Panc1 (cell line): ENCODE results near the gene DECR2. TPM values are rescaled to one million over a fixed set of nuclear protein-coding genes. Genes with fewer than 3 reads are reported as not detected.

Experiments
- ATAC-seq: fragments of 200-7000 bp; cut with Tn5 transposase; 2 replicates; pipeline ENCODE4 v1.9.1; 2020; ENCODE audit warnings: mild to moderate bottlenecking, moderate library complexity
- BruUV-seq: library from RNA; stranded (reverse); fragments of 400-500 nt; replicated peaks from 2 replicates; lab custom pipeline; 2021; lab: Mats Ljungman, UMichigan
- CTCF ChIA-PET: fragments of 300-600 bp; sonication (Branson Sonifier 250); formaldehyde crosslinking; loops from one replicate; lab custom pipeline; 2022; ENCODE audit warnings: antibody characterized with exemption; lab: Charles Lee
- POLR2A ChIA-PET: fragments of 300-600 bp; sonication (Branson Sonifier 250); formaldehyde crosslinking; loops from one replicate; lab custom pipeline; 2022; ENCODE audit warnings: antibody characterized with exemption; lab: Charles Lee
- DNase-seq: peaks from one replicate; pipeline ENCODE4 v3.0.0-alpha.2; 2010; ENCODE audit warnings: low read depth, low spot score
- H3K27ac ChIP-seq: 2 replicates; pipeline ENCODE4 v1.5.1; 2011; ENCODE audit warnings: mild to moderate bottlenecking, low read length, inconsistent platforms
- H3K27me3 ChIP-seq: fragments of 200-500 bp; sonication (Bioruptor generic); 2 replicates; pipeline ENCODE4 v1.6.0; 2014; ENCODE audit warnings: low read length, inconsistent platforms; ENCODE audit not compliant: control insufficient read depth, insufficient read depth
- H3K36me3 ChIP-seq: fragments of 200-500 bp; sonication (Bioruptor generic); 2 replicates; pipeline ENCODE4 v1.5.1; 2014; ENCODE audit warnings: inconsistent platforms, mild to moderate bottlenecking, low read length, moderate library complexity; ENCODE audit not compliant: control insufficient read depth, insufficient read depth
- H3K4me1 ChIP-seq: 2 replicates; pipeline ENCODE4 v1.5.1; 2011; ENCODE audit warnings: inconsistent platforms, mild to moderate bottlenecking, low read length, moderate library complexity; ENCODE audit not compliant: control insufficient read depth, insufficient read depth
- H3K4me3 ChIP-seq, 2 experiments: 2 replicates each; pipeline ENCODE4 v1.5.1; 2011 to 2012; ENCODE audit warnings: low read depth in 2 of 2, low read length in 2 of 2, mild to moderate bottlenecking in 2 of 2, inconsistent platforms in 1 of 2, moderate library complexity in 1 of 2
- H3K9me3 ChIP-seq: fragments of 200-500 bp; sonication (Bioruptor generic); 2 replicates; pipeline ENCODE4 v1.5.1; 2014; ENCODE audit warnings: low read depth, mild to moderate bottlenecking, inconsistent platforms, low read length, moderate library complexity; ENCODE audit not compliant: control insufficient read depth, insufficient read depth
- POLR2AphosphoS5 ChIP-seq: IDR thresholded peaks from 2 replicates; pipeline ENCODE4 v1.6.1; 2012; ENCODE audit warnings: mild to moderate bottlenecking, low read depth, low read length, moderate library complexity
- SIN3A ChIP-seq: IDR thresholded peaks from 2 replicates; pipeline ENCODE4 v1.6.1; 2012; ENCODE audit warnings: low read depth, mild to moderate bottlenecking, low read length, moderate library complexity, borderline replicate concordance; ENCODE audit not compliant: insufficient read depth
- TCF7L2 ChIP-seq: IDR thresholded peaks from 2 replicates; pipeline ENCODE4 v1.6.1; 2011; ENCODE audit warnings: mild to moderate bottlenecking, low read depth, low read length, inconsistent platforms
- in situ Hi-C: cut with HindIII; loops from 2 replicates; pipeline ENCODE4 v1.10.0; 2016; ENCODE audit warnings: low sequenced_read_pairs, low pct_unique_long_range_greater_than_20kb
- intact Hi-C: fragments of 100-400 bp; cut with micrococcal nuclease; formaldehyde crosslinking; loops from one replicate; pipeline ENCODE4 v1.10.0; 2022; ENCODE audit not compliant: unreplicated experiment
- total RNA-seq: library from RNA; stranded (reverse); gene quantifications from one replicate; pipeline ENCODE4 v1.2.1, GENCODE V29; 2021; ENCODE audit not compliant: unreplicated experiment
- TF ChIP-seq, protein P1 (sequence below), 2 experiments: IDR thresholded peaks; 2 replicates each; pipeline ENCODE4 v1.6.1; 2011 to 2012; ENCODE audit warnings: low read depth in 2 of 2, control low read depth in 1 of 2, low read length in 1 of 2, mild to moderate bottlenecking in 1 of 2, moderate library complexity in 1 of 2; ENCODE audit not compliant: insufficient read depth in 1 of 2
- TF ChIP-seq, protein P2 (sequence below): fragments of 450-650 bp; IDR thresholded peaks from 2 replicates; pipeline ENCODE4 v1.5.1; 2017; ENCODE audit warnings: mild to moderate bottlenecking

The DECR2 gene
- total RNA-seq, 1 experiment from 2014 or later = 92.7 TPM

DNA sequence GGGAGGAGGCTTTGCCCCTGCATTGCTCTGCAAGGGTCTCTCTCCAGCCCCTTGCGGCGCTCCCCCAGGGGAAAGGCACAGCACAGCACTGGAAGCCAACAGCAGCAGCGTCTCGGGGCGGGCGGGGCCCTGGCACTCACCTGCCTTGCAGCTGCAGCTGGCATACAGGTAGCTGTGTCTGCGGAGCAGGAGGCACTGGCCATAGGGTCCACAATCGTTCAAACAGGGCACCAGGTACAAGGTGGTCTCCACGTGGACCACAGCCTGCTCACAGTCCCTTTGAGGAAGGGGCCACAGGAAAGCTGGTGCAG, 27.1 kb upstream of the DECR2 start:
- Histone ChIP-seq H3K4me3 (no peak overlapping the region), H3K9me3 (no peaks in the 10 kb centered on the region), H3K27me3 (no peaks in the 10 kb centered on the region), H3K4me1 (peaks cover 21% of the 10 kb centered on the region), H3K36me3 (no peaks in the 10 kb centered on the region), H3K27ac (no peak overlapping the region)
- TF ChIP-seq TCF7L2 (no peak), POLR2AphosphoS5 (no peak), SIN3A (no peak)
- TF ChIP-seq, protein P1, sequence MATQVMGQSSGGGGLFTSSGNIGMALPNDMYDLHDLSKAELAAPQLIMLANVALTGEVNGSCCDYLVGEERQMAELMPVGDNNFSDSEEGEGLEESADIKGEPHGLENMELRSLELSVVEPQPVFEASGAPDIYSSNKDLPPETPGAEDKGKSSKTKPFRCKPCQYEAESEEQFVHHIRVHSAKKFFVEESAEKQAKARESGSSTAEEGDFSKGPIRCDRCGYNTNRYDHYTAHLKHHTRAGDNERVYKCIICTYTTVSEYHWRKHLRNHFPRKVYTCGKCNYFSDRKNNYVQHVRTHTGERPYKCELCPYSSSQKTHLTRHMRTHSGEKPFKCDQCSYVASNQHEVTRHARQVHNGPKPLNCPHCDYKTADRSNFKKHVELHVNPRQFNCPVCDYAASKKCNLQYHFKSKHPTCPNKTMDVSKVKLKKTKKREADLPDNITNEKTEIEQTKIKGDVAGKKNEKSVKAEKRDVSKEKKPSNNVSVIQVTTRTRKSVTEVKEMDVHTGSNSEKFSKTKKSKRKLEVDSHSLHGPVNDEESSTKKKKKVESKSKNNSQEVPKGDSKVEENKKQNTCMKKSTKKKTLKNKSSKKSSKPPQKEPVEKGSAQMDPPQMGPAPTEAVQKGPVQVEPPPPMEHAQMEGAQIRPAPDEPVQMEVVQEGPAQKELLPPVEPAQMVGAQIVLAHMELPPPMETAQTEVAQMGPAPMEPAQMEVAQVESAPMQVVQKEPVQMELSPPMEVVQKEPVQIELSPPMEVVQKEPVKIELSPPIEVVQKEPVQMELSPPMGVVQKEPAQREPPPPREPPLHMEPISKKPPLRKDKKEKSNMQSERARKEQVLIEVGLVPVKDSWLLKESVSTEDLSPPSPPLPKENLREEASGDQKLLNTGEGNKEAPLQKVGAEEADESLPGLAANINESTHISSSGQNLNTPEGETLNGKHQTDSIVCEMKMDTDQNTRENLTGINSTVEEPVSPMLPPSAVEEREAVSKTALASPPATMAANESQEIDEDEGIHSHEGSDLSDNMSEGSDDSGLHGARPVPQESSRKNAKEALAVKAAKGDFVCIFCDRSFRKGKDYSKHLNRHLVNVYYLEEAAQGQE (IDR thresholded peaks at IDR 0.05; ENCODE audit: insufficient read depth in 1 of 2, low read depth in 2 of 2, low read length in 1 of 2) = no peak
- TF ChIP-seq, protein P2, sequence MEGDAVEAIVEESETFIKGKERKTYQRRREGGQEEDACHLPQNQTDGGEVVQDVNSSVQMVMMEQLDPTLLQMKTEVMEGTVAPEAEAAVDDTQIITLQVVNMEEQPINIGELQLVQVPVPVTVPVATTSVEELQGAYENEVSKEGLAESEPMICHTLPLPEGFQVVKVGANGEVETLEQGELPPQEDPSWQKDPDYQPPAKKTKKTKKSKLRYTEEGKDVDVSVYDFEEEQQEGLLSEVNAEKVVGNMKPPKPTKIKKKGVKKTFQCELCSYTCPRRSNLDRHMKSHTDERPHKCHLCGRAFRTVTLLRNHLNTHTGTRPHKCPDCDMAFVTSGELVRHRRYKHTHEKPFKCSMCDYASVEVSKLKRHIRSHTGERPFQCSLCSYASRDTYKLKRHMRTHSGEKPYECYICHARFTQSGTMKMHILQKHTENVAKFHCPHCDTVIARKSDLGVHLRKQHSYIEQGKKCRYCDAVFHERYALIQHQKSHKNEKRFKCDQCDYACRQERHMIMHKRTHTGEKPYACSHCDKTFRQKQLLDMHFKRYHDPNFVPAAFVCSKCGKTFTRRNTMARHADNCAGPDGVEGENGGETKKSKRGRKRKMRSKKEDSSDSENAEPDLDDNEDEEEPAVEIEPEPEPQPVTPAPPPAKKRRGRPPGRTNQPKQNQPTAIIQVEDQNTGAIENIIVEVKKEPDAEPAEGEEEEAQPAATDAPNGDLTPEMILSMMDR = no peak
- intact Hi-C loops = no loop called here
- ATAC-seq = no peak
- POLR2A ChIA-PET = no interaction called here
- in situ Hi-C loops = no loop called here
- no TSS peak for BruUV-seq
- CTCF ChIA-PET = no interaction called here
- DNase-seq = no peak

DNA sequence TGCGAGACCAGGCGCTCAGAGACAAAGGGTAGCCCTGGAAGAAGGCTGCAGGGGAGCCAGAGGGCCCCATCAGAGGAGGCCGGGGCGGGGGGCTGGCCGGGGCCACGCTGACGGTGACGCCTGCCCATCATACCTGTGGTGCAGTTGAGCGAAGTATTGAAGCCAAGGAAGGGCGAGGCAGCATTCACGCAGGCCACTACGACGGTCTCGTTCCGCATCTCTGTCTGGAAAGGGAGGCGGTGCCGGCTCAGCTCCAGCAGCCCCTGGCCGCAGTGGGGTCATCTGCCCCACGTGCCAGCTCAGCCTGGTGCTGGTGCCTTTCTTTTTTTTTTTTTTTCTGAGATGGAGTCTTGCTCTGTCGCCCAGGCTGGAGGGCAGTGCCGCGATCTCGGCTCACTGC, 26.5 kb upstream of the DECR2 start:
- no peaks in the 10 kb centered on the region for H3K36me3 ChIP-seq
- in situ Hi-C loops = no loop called here
- H3K4me1 ChIP-seq = peaks cover 24% of the 10 kb centered on the region
- no peak for TF ChIP-seq SIN3A
- 0 out of 2 replicates have a peak, but pooled peaks have one; percentile 10 for TF ChIP-seq POLR2AphosphoS5
- TF ChIP-seq, protein P1 (IDR thresholded peaks at IDR 0.05; ENCODE audit: insufficient read depth in 1 of 2, low read depth in 2 of 2, low read length in 1 of 2) = no peak
- no peak for TF ChIP-seq TCF7L2
- TF ChIP-seq, protein P2 = no peak
- no peak for ATAC-seq
- no peaks in the 10 kb centered on the region for H3K27me3 ChIP-seq
- no peaks in the 10 kb centered on the region for H3K9me3 ChIP-seq
- BruUV-seq = no TSS peak
- ChIA-PET CTCF (no interaction called here), POLR2A (no interaction called here)
- no peak overlapping the region for H3K27ac ChIP-seq
- intact Hi-C loops = no loop called here
- H3K4me3 ChIP-seq = no peak overlapping the region
- no peak for DNase-seq
